Loucy (cell line): ENCODE measurements around the gene PPFIA1.

ENCODE experiments used
- EZH2phosphoT487 ChIP-seq: fragments of 200-600 bp; IDR thresholded peaks from 2 replicates; pipeline ENCODE4 v1.6.1; 2018; ENCODE audit warnings: antibody characterized with exemption, mild to moderate bottlenecking, moderate library complexity, borderline replicate concordance
- TF ChIP-seq, protein P1 (sequence below): fragments of 200-600 bp; sonication (generic); conservative IDR thresholded peaks from 2 replicates; pipeline ENCODE4 v1.5.1; 2014; ENCODE audit warnings: mild to moderate bottlenecking, antibody characterized with exemption, low read length

DNA sequence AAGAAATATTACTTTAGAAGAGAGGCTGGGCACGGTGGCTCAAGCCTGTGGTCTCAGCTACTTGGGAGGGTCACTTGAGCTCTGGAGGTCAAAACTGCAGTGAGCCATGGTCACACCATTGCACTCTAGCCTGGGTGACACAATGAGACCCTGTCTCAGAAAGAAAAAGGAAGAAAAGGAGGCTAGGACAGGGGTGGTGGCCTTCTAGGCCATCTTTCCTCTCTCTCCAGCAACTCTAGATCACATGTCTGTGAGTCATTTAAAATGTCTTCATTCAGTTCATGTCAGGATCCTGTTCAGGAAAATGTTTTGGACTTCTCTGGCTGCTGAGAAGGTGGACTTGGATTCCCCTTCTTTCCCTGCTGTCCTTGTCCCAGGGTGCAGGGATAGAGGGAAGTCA is 53.3 kb downstream of the PPFIA1 start:
- TF ChIP-seq, protein P1, sequence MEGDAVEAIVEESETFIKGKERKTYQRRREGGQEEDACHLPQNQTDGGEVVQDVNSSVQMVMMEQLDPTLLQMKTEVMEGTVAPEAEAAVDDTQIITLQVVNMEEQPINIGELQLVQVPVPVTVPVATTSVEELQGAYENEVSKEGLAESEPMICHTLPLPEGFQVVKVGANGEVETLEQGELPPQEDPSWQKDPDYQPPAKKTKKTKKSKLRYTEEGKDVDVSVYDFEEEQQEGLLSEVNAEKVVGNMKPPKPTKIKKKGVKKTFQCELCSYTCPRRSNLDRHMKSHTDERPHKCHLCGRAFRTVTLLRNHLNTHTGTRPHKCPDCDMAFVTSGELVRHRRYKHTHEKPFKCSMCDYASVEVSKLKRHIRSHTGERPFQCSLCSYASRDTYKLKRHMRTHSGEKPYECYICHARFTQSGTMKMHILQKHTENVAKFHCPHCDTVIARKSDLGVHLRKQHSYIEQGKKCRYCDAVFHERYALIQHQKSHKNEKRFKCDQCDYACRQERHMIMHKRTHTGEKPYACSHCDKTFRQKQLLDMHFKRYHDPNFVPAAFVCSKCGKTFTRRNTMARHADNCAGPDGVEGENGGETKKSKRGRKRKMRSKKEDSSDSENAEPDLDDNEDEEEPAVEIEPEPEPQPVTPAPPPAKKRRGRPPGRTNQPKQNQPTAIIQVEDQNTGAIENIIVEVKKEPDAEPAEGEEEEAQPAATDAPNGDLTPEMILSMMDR, result no peak
- TF ChIP-seq EZH2phosphoT487, result no peak
